Measurements from ENCODE around the gene ATP12A.
"Not testable (repeated sequence)": the region's sequence is repeated elsewhere in the genome, so short reads cannot be mapped to it uniquely, and the experiment has no call there.

The ATP12A gene

GRCh38 chr13:24688950-24689349, 8.7 kb downstream of the ATP12A start:
- no peak for DNase-seq (ENCODE audit: low spot score)

- no peak for DNase-seq (ENCODE audit: low spot score)
Observed at GRCh38 chr13:24691381-24691780, 11.2 kb downstream of the ATP12A start.

GRCh38 chr13:24692561-24692960, 12.4 kb downstream of the ATP12A start:
- DNase-seq (ENCODE audit: low spot score) = peak; percentile 91

GRCh38 chr13:24693862-24694471, 13.8 kb downstream of the ATP12A start:
- peak; percentile 52 for DNase-seq (ENCODE audit: low spot score)

- DNase-seq (ENCODE audit: low spot score) = no peak
Observed at GRCh38 chr13:24694907-24695306, 14.7 kb downstream of the ATP12A start.

GRCh38 chr13:24698686-24699085, 18.5 kb downstream of the ATP12A start:
- no peak for DNase-seq (ENCODE audit: low spot score)

- no peak for DNase-seq (ENCODE audit: low spot score)
Observed at GRCh38 chr13:24699541-24699940, 19.3 kb downstream of the ATP12A start.

- no peak for DNase-seq (ENCODE audit: low spot score)
Observed at GRCh38 chr13:24700539-24700938, 20.3 kb downstream of the ATP12A start.

- no peak for DNase-seq (ENCODE audit: low spot score)
Observed at GRCh38 chr13:24706886-24707585, 26.8 kb downstream of the ATP12A start.

- no peak for DNase-seq (ENCODE audit: low spot score)
Observed at GRCh38 chr13:24709186-24709913, 29.1 kb downstream of the ATP12A start.

GRCh38 chr13:24713022-24713421, 32.8 kb downstream of the ATP12A start:
- no peak for DNase-seq (ENCODE audit: low spot score)

- no peak for DNase-seq (ENCODE audit: low spot score)
Observed at GRCh38 chr13:24716011-24716410, 35.8 kb downstream of the ATP12A start.

- no peak for DNase-seq (ENCODE audit: low spot score)
Observed at GRCh38 chr13:24716446-24716845, 36.2 kb downstream of the ATP12A start.

- DNase-seq (ENCODE audit: low spot score) = no peak
Observed at GRCh38 chr13:24717217-24717616, 37.0 kb downstream of the ATP12A start.

GRCh38 chr13:24718192-24718965, 38.2 kb downstream of the ATP12A start:
- peak; percentile 30 for DNase-seq (ENCODE audit: low spot score)

GRCh38 chr13:24719139-24719538, 38.9 kb downstream of the ATP12A start:
- no peak for DNase-seq (ENCODE audit: low spot score)

GRCh38 chr13:24723206-24723605, 43.0 kb downstream of the ATP12A start:
- DNase-seq (ENCODE audit: low spot score) = no peak

- no peak for DNase-seq (ENCODE audit: low spot score)
Observed at GRCh38 chr13:24724714-24725113, 44.5 kb downstream of the ATP12A start.

- no peak for DNase-seq (ENCODE audit: low spot score)
Observed at GRCh38 chr13:24725379-24725778, 45.2 kb downstream of the ATP12A start.

- DNase-seq (ENCODE audit: low spot score) = peak; percentile 92
Observed at GRCh38 chr13:24727731-24728601, 47.8 kb downstream of the ATP12A start.

- DNase-seq (ENCODE audit: low spot score) = not testable (repeated sequence)
Observed at GRCh38 chr13:24730873-24731567, 50.8 kb downstream of the ATP12A start.
